ENCODE measurements around the gene GGA2.

The GGA2 gene

DNA sequence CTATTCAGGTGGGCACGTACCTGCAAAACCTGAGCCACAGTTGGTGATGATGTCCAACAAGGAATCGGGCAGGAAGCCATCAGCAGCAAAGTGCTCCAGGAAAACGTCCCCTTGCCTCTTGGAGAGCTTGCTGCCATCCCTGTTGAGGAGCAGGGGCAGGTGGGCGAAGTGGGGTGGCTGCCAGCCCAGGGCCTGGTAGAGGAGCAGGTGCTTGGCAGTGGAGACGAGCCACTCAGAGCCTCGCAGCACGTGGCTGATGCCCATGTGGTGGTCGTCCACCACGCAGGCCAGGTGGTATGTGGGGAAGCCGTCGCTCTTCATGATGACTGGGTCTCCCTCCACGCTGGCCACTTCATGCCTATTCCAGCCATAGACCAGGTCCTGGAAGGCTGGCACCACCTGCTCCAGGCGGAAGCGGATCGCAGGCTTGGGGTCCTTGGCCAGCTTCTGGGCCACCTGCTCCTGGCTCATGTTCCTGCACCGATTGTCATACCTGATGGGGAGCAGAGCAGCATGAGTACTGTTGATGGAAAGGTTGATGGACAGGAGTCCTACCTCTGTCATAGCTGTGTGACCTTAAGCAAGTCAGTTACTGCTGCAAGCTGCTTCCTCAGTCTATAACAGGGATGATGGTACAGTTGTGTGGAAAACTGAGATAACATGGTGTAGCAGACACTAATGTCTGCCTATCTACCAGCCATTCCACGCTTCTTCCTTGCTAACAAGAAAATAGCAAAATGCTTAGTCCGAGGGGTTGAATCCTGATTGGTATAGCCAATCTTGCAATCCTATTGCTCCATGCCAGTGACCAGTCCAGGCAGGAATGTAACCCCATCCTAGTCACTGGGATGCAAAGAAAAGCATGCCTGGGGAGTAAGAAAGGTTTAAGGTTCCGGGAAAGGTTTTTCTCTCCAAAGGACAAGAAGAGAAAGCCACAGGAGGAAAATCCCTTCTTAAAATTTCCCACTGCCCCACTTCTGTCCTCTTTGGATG lies 24.9 kb upstream of the GGA2 start:
- TF ChIP-seq, protein P1, sequence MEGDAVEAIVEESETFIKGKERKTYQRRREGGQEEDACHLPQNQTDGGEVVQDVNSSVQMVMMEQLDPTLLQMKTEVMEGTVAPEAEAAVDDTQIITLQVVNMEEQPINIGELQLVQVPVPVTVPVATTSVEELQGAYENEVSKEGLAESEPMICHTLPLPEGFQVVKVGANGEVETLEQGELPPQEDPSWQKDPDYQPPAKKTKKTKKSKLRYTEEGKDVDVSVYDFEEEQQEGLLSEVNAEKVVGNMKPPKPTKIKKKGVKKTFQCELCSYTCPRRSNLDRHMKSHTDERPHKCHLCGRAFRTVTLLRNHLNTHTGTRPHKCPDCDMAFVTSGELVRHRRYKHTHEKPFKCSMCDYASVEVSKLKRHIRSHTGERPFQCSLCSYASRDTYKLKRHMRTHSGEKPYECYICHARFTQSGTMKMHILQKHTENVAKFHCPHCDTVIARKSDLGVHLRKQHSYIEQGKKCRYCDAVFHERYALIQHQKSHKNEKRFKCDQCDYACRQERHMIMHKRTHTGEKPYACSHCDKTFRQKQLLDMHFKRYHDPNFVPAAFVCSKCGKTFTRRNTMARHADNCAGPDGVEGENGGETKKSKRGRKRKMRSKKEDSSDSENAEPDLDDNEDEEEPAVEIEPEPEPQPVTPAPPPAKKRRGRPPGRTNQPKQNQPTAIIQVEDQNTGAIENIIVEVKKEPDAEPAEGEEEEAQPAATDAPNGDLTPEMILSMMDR (IDR thresholded peaks at IDR 0.05; ENCODE audit: control extremely low read depth, extremely low read depth, low read depth, missing control alignments): no peak
- DNase-seq (ENCODE audit: extremely low spot score): no peak
- POLR2A ChIA-PET: no interaction called here
- CTCF ChIA-PET: no interaction called here

DNA sequence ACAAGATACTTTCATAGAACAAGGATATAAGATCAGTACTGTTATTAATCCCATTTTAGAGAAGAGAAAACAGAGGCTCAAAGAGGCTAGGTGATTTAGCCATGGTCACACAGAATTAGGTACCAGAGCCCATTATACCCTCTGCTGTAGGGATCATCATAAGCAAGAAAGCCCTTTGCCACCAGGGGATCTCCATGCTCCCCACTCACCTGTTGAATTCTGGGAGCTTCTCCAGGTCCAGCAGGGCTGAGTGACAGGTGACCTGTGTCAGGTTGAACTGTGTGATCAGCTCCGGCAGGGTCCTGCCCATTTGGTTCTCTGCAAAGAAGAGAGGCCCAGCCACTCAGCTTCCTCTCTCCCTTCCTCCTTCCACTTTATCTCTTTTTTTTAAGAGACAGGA lies 22.2 kb upstream of the GGA2 start:
- TF ChIP-seq, protein P1 (IDR thresholded peaks at IDR 0.05; ENCODE audit: control extremely low read depth, extremely low read depth, low read depth, missing control alignments): no peak
- CTCF ChIA-PET: interaction anchor here (0.7 kb wide), 1 partner anchor 12 kb away, joined by 3 read pairs; no protein-coding TSS in a partner anchor

DNA sequence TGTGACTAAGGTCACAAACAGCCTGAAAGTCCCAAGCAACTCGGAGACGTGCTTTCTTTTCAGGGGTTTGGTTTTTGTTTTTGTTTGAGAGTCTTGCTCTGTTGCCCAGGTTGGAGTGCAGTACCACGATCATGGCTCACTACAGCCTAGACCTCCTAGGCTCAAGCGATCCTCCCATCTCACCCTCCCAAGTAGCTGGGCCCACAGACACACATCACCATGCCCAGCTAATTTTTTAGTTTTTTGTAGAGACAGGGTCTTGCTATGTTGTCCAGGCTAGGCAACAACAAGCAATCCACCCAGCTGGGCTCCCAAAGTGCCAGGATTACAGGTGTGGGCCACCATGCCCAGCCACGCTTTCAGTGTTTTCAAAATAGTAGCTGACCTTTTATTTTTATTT lies 19.8 kb upstream of the GGA2 start:
- ChIA-PET POLR2A (no interaction called here), CTCF (interaction anchor here (0.9 kb wide), 1 partner anchor 9 kb away, joined by 4 read pairs; no protein-coding TSS in a partner anchor)
- DNase-seq (ENCODE audit: extremely low spot score): no peak
- TF ChIP-seq, protein P1 (IDR thresholded peaks at IDR 0.05; ENCODE audit: control extremely low read depth, extremely low read depth, low read depth, missing control alignments): no peak

More for the DNA sequence above, 22.2 kb upstream of the GGA2 start:
- DNase-seq (ENCODE audit: extremely low spot score): no peak
- POLR2A ChIA-PET: no interaction called here

DNA sequence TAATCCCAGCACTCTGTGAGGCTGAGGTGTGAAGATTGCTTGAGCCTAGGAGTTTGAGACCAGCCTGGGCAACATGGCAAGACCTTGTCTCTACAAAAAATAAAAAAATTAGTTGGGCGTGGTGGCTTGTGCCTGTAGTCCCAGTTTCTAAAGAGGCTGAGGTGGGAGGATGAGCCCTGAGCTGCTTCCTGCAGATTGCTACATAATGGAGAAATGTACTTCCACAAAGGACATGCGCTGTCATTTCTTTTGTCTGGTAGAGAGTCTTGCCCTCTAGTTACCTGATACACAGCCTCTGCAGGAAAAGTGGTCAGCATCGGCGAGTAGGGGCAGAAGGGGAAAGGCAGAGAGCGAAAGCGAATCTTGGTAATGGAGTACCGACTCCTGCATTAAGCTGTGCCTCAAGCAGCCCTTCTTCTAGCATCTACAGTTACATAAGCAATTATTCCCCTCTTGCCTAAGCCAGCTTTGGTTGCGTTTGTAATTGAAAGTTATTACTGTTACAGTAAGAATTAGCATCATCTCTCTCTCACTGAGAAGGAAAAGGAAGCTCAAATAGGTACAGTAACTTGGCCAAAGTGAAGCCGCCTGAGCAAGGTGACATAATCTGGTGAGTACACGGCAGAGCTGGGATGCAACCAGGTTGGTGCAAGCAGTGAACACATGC lies 18.5 kb upstream of the GGA2 start:
- CTCF ChIA-PET: interaction anchor here (1.3 to 1.5 kb wide), 2 partner anchors 9 to 40 kb away, joined by 3 to 4 read pairs; no protein-coding TSS in a partner anchor
- no peak for DNase-seq (ENCODE audit: extremely low spot score)
- TF ChIP-seq, protein P1 (IDR thresholded peaks at IDR 0.05; ENCODE audit: control extremely low read depth, extremely low read depth, low read depth, missing control alignments): no peak
- POLR2A ChIA-PET: no interaction called here

DNA sequence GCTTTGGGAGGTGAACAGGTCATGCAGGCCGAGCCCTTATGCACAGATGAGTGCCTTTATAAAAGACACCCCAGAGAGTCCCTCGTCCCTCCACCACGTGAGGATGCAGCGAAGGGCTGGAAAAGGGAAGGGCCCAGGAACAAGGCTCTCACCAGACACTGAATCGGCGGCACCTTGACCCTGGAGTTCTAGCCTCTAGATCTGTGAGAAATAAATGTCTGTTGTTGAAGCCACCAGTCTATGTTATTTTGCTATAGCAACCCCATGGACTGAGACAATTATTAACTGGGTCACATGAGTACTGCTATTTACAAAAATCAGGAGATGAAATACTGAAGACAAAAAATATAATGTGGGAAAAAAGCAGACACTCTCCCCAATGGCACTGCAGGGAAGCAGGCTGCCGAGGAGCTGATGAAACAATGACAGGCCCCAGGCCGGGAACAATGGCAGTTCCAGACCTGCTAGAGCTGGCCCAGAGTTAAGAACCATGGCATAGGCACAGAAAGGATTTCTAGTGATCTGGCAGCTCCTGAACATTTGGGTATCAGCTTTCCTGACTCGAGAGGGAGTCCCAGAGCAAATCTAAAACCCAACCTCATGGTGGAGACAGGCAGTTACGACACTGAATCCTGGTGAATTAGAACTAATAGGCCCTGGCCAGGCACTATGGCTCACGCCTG lies 17.8 kb upstream of the GGA2 start:
- DNase-seq (ENCODE audit: extremely low spot score): no peak
- ChIA-PET CTCF (interaction anchor here (0.8 to 1.5 kb wide), 3 partner anchors 9 to 69 kb away, joined by 3 to 4 read pairs (median 3); no protein-coding TSS in a partner anchor), POLR2A (no interaction called here)
- TF ChIP-seq, protein P1 (IDR thresholded peaks at IDR 0.05; ENCODE audit: control extremely low read depth, extremely low read depth, low read depth, missing control alignments): no peak

DNA sequence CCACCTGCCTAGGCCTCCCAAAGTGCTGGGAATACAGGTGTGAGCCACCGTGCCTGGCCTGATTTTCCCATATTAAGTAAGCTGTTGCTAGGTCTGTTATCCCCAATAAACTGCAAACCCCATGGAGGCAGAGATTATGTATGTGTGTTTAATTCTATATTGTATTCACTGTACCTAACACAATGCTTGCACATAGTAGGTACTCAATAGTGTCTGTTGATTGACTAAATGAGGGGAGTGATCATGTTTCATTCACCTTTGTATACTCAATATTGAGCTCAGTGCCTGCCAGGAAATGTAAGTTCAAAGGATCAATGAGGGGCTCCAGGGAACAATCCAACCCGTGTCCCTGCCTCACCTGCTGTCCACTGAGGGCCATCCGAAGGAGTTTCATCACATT lies 14.6 kb upstream of the GGA2 start:
- TF ChIP-seq, protein P1 (IDR thresholded peaks at IDR 0.05; ENCODE audit: control extremely low read depth, extremely low read depth, low read depth, missing control alignments): no peak
- DNase-seq (ENCODE audit: extremely low spot score): no peak
- ChIA-PET POLR2A (no interaction called here), CTCF (interaction anchor here (0.7 to 2.0 kb wide), 2 partner anchors 8 to 15 kb away, joined by 3 to 6 read pairs; no protein-coding TSS in a partner anchor)
